Activated CD8-positive, alpha-beta memory T cell treated with anti-CD3 and anti-CD28 coated beads, Interleukin-2, amount 50 U/mL, for 1 hour (primary cell): Measurements from ENCODE around the gene L3MBTL3.

Experiments used
- DNase-seq: peaks from one replicate; pipeline ENCODE4 v3.0.0-alpha.2; 2020; ENCODE audit errors: extremely low read depth

The L3MBTL3 gene

DNA sequence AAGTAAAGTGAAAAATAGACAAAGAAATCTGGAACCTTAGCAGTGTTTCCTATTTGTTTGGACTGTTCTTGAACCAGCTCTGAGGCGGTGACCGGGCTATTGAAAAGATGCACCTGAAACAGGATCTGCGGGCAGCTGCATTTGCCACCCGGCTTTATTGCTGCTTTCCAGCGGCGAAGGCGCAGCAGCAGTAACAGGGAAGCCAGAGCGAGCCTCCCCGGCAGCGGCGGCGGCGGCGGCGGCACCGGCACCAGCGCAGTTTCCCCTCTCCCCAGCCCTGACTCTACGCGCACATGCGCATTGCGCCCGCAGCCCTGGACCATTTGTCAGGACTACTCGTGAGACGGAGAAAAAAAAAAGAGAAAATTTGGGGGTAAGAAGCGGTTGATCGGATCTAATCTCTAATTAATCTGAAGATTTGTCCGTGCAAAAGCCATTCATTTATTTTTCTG, at the start of gene L3MBTL3:
L3MBTL3 (plus strand) TSS at position 290 of the 452 bp plus-strand sequence. CDS start 24,119 bp downstream, outside the sequence.
- peak; percentile 69 for DNase-seq

- no peak for DNase-seq
Measured at GRCh38 chr6:129969064-129969463, 49.3 kb upstream of the L3MBTL3 start.

- DNase-seq, result no peak
Measured at GRCh38 chr6:129976110-129976509, 42.3 kb upstream of the L3MBTL3 start.

GRCh38 chr6:129978148-129978916, 40.0 kb upstream of the L3MBTL3 start:
- DNase-seq, result no peak

- DNase-seq, result no peak
Measured at GRCh38 chr6:129980821-129981220, 37.6 kb upstream of the L3MBTL3 start.

- no peak for DNase-seq
Measured at GRCh38 chr6:129981598-129981997, 36.8 kb upstream of the L3MBTL3 start.

- DNase-seq, result no peak
Measured at GRCh38 chr6:129989396-129989795, 29.0 kb upstream of the L3MBTL3 start.

GRCh38 chr6:129992881-129993280, 25.5 kb upstream of the L3MBTL3 start:
- DNase-seq, result no peak

- DNase-seq, result no peak
Measured at GRCh38 chr6:129994410-129994809, 24.0 kb upstream of the L3MBTL3 start.

DNA sequence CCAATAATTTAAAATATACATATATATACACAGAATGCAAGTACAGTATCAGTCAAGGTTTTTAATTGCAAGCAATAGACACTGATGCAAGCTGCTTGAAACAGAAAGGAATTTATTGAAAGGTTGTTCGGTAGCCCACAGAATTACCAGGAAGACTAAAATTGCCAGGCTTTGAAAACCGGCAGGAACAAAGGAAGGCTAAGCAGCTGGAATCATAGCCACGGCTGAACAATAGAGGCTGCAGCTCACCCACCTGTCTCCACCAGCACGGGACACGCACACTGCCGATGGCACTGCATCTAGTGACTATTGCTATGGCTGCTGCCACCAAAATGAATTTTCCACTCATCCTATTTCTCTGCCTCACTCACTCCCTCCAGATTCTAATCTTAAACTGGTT, 22.0 kb upstream of the L3MBTL3 start:
- DNase-seq, result no peak

DNA sequence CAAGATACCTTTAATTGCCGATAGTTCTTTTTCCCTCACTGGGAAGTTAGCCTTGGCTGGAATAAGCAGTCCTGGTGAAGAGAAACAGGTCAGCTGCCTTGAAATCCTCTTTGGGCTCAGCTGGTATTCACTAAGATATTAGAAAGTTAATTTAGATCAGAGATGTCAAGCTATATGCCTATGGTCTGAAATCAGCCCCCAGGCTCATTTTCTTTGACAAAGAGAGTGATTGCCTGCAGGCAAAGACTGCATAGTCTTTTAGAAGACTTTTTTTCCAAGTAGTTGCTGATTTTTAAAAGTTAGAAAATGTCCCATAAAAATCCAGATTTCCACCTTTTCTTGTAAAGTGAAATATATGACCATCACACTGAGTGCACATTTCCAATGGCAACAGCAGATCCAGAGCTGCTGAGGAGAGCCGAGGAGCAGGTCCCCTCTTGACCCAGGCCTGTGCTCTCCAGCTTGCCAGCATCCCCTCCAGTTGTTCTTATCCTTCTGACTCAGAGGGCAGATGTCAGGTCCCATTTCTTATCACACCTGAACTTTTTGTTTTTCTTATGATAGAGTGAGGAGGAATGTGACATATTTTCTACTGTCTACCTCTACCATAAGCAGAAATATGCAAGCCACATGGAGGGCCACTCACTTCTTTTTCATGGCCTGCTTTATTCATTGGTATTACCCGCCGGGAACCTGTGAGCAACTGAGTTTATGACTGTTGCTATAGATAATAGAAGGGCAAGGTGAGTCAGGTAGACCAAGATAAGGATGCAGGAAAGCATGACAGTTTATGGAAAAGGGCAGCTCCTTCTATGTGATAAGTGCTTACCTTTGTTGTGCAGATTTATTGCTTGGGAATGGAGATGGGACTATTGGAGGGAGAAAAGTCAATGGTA, 17.6 kb upstream of the L3MBTL3 start:
- no peak for DNase-seq

DNA sequence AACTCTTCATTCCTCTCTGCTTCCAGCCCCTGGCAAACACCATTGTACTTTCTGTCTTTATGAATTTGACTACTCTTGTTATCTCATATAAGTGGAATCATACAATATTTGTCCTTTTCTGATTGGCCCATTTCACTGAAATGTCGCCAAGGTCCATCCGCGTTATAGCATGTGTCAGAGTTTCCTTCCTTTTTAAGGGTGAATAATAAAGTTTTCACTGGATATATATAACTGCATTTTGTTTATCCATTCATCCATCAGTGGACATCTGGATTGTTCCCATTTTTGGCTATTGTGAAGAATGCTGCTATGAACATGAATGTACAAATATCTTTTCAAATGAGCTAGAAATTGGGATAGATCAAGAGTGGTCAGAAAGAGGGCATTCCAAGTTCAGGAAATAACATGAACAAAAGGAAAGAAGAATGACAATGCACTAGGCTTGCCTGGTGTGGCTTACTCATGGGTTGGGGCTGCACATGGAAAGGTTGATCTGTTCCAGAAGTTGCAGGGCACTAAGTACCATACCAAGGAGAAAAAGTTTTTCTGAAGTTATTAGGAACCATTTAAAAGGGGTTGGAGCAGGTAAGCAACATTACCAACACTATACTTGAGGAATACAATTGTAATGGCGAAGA, 10.0 kb upstream of the L3MBTL3 start:
- DNase-seq, result no peak

GRCh38 chr6:130009146-130009545, 9.2 kb upstream of the L3MBTL3 start:
- no peak for DNase-seq

- no peak for DNase-seq
Measured at GRCh38 chr6:130010387-130010786, 8.0 kb upstream of the L3MBTL3 start.

DNA sequence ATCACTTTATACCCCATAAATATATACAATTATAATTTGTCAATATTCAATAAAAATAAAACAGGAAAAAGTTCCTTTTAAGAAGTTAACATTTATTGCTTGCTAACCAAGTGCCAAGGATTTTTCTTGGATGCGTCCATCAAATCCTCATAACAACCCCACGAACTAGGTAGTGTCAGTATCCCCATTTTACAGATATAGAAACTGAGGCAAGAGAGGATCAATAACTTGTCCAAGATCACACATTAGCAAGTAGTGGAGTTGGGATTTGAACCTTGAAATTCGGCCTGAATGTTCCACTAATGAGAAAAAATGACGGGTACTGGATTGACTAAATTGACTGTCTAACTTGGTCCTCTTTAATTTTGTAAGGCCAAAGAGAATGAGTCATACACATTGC, 5.7 kb upstream of the L3MBTL3 start:
- DNase-seq, result no peak

DNA sequence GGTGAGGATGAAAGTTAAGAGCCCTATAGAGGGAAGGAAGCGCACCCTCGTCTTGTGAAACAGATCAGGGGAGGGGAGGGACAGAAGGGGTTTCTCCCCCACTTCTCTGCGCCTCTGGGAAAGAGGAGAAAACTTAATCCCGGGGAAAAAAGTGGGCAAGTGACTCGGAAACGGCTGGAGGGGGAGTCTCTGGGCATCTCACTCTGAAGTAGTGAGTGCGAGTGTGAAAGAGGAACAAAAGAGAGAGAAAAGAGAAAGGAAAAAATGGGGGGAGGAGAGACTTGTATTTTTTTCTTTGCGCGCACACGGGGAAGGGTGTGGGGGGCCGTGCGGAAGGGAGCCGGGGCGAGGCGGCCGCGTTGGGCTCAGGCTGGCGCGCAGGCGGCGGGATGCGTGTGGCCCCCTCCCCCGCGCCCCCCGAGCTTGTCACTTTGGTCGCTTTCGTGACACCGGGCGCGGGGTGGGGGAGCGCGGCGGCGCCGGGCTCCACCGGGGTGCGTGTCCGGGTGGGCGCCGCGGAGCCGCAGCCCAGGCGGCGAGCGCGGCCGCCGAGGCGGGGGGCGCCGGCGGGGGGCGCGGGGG, 454 bp downstream of the L3MBTL3 start:
- no peak for DNase-seq

GRCh38 chr6:130019326-130020072, 1.1 kb downstream of the L3MBTL3 start:
- DNase-seq, result no peak

- no peak for DNase-seq
Measured at GRCh38 chr6:130020073-130020906, 1.9 kb downstream of the L3MBTL3 start.

DNA sequence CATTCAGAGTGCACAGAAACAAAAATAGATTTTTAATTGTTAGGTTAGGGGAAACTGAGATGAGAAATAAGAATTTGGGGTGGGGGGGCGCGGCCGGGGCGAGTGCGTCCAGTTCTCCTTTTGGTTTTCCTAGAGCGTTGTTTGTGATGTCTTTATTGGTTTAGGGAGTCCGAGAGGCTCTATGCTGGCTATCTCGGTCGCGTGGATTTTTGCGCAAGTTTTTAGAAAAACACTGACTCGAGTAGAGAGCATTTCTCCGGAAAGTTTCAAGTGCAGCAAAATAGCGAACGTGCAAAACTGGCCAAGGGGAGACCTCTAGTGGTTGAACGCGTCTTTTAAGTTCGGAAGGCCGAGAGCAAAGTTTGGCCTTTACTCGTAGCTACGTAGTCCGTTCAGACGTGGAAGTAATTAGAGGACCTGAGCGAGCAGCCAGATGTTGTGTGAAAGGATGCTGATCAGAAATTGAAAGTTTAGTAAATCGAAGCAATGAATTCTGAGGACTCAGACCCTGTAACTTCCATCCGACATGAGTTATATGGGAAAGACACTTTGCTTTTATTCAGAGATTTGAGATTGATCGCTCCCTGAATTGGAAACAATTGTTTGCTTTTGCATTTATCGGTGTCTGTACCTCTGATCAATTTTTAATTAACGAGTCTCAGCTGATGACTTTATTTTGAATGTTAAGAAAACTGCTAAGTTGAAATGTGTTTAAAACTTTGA, 2.7 kb downstream of the L3MBTL3 start:
- peak; percentile 63 for DNase-seq

- no peak for DNase-seq
Measured at GRCh38 chr6:130026859-130027258, 8.5 kb downstream of the L3MBTL3 start.
